SK-N-SH treated with all-trans-retinoic acid at 6 μM for 48 hours (cell line): ENCODE measurements around the gene TGM3.

Experiments
- ATAC-seq: fragments of 200-7000 bp; cut with Tn5 transposase; 3 replicates; pipeline ENCODE4 v1.9.1; 2020; ENCODE audit warnings: mild to moderate bottlenecking, moderate library complexity
- ARNTL ChIP-seq: fragments of 450-650 bp; formaldehyde crosslinking; IDR thresholded peaks from 2 replicates; pipeline ENCODE4 v1.5.0; 2020; ENCODE audit warnings: low read depth, mild to moderate bottlenecking, moderate library complexity, borderline replicate concordance
- BACH2 ChIP-seq: fragments of 250-450 bp; sonication (Bioruptor Pico); IDR thresholded peaks from 2 replicates; pipeline ENCODE4 v1.9.0; 2021; ENCODE audit warnings: mild to moderate bottlenecking, borderline replicate concordance
- CSDC2 ChIP-seq: fragments of 250-450 bp; sonication (Bioruptor Pico); IDR thresholded peaks from 2 replicates; pipeline ENCODE4 v1.5.0; 2020; ENCODE audit warnings: mild to moderate bottlenecking, moderate library complexity
- ESRRG ChIP-seq: fragments of 250-450 bp; sonication (Bioruptor Pico); IDR thresholded peaks from 2 replicates; pipeline ENCODE4 v1.6.1; 2021; ENCODE audit warnings: mild to moderate bottlenecking
- GLIS3 ChIP-seq: fragments of 250-450 bp; sonication (Bioruptor Pico); IDR thresholded peaks from 2 replicates; pipeline ENCODE4 v1.5.0; 2020; ENCODE audit warnings: mild to moderate bottlenecking, moderate library complexity
- OSR1 ChIP-seq: fragments of 250-450 bp; sonication (Bioruptor Pico); IDR thresholded peaks from 2 replicates; pipeline ENCODE4 v1.8.0; 2022; ENCODE audit warnings: moderate library complexity, mild to moderate bottlenecking, inconsistent platforms
- POU6F1 ChIP-seq: fragments of 250-450 bp; sonication (Bioruptor Pico); IDR thresholded peaks from 2 replicates; pipeline ENCODE4 v1.8.0; 2021; ENCODE audit warnings: low read depth, mild to moderate bottlenecking, moderate library complexity, borderline replicate concordance
- PPARA ChIP-seq: fragments of 250-450 bp; sonication (Bioruptor Pico); IDR thresholded peaks from 2 replicates; pipeline ENCODE4 v1.5.0; 2020; ENCODE audit warnings: mild to moderate bottlenecking, borderline replicate concordance
- RARB ChIP-seq: fragments of 250-450 bp; sonication (Bioruptor Pico); IDR thresholded peaks from 2 replicates; pipeline ENCODE4 v1.8.0; 2021; ENCODE audit warnings: mild to moderate bottlenecking, moderate library complexity
- SNAI2 ChIP-seq: fragments of 250-450 bp; sonication (Bioruptor Pico); IDR thresholded peaks from 2 replicates; pipeline ENCODE4 v1.5.0; 2020; ENCODE audit warnings: mild to moderate bottlenecking, moderate library complexity
- TCF4 ChIP-seq: fragments of 250-450 bp; sonication (Bioruptor Pico); IDR thresholded peaks from 2 replicates; pipeline ENCODE4 v1.8.0; 2021; ENCODE audit warnings: mild to moderate bottlenecking, moderate library complexity, borderline replicate concordance
- TOX ChIP-seq: fragments of 250-450 bp; sonication (Bioruptor Pico); IDR thresholded peaks from 2 replicates; pipeline ENCODE4 v1.8.0; 2021; ENCODE audit warnings: mild to moderate bottlenecking, moderate library complexity, borderline replicate concordance
- TSHZ2 ChIP-seq: fragments of 250-450 bp; sonication (Bioruptor Pico); IDR thresholded peaks from 2 replicates; pipeline ENCODE4 v1.5.0; 2020; ENCODE audit warnings: mild to moderate bottlenecking, moderate library complexity
- ZC3H10 ChIP-seq: fragments of 250-450 bp; sonication (Bioruptor Pico); IDR thresholded peaks from 2 replicates; pipeline ENCODE4 v1.5.1; 2021; ENCODE audit warnings: mild to moderate bottlenecking, moderate library complexity
- ZFP3 ChIP-seq: fragments of 250-450 bp; sonication (Bioruptor Pico); IDR thresholded peaks from 2 replicates; pipeline ENCODE4 v1.5.0; 2020; ENCODE audit warnings: mild to moderate bottlenecking, moderate library complexity
- ZFP30 ChIP-seq: fragments of 450-650 bp; formaldehyde crosslinking; IDR thresholded peaks from 2 replicates; pipeline ENCODE4 v1.5.0; 2022; ENCODE audit warnings: mild to moderate bottlenecking, moderate library complexity
- ZNF565 ChIP-seq: fragments of 450-650 bp; formaldehyde crosslinking; conservative IDR thresholded peaks from 2 replicates; pipeline ENCODE4 v1.5.0; 2020; ENCODE audit warnings: low read depth, mild to moderate bottlenecking, moderate library complexity
- ZNF70 ChIP-seq: fragments of 450-650 bp; formaldehyde crosslinking; IDR thresholded peaks from 2 replicates; pipeline ENCODE4 v1.5.0; 2020; ENCODE audit warnings: mild to moderate bottlenecking, moderate library complexity
- TF ChIP-seq, protein P1 (sequence below): fragments of 250-450 bp; sonication (Bioruptor Pico); IDR thresholded peaks from 2 replicates; pipeline ENCODE4 v1.8.0; 2020; ENCODE audit warnings: mild to moderate bottlenecking, moderate library complexity, borderline replicate concordance
- TF ChIP-seq, protein P2 (sequence below): fragments of 250-450 bp; sonication (Bioruptor Pico); IDR thresholded peaks from 2 replicates; pipeline ENCODE4 v1.5.1; 2021; ENCODE audit warnings: mild to moderate bottlenecking, moderate library complexity

The TGM3 gene

DNA sequence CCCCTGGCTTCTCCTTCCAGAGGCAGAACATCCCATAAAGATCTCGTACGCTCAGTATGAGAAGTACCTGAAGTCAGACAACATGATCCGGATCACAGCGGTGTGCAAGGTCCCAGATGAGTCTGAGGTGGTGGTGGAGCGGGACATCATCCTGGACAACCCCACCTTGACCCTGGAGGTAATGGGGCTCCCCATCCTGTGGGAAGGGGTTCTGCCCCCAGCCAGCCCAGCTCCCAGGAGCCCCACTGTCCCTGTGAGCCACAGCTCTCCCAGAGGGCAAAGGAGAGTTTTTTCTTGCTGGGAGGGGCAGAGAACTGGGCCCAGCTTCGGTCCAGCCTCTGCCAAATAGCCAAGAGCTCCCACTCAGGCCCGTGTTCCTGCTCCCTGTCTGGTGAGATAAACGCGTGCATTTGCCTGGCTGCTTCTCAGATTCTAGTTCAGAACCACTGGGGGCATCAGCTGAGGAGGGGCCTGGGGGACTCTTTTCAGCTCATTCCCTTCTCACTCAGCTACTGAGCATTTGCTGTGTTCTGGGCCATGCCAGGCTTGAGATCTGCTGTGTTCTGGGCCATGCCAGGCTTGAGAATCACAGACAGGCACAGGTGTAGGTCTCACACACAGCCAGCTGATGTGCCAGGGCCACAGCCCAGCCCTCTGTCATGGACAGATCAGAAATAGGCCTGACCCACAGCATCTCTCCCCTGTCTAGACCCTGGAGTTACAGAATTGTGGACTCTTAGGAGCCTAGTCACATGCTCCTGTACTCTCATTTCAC is 39.5 kb downstream of the TGM3 start:
- no peak for TF ChIP-seq OSR1 (CRISPR knock-in tag)
- ATAC-seq, result no peak

GRCh38 chr20:2336471-2336870 is 40.7 kb downstream of the TGM3 start:
- no peak for ATAC-seq
- TF ChIP-seq ARNTL (CRISPR knock-in tag) (no peak), BACH2 (CRISPR knock-in tag) (no peak), TCF4 (CRISPR knock-in tag) (no peak), CSDC2 (CRISPR knock-in tag) (no peak), TSHZ2 (CRISPR knock-in tag) (no peak), RARB (CRISPR knock-in tag) (no peak), OSR1 (CRISPR knock-in tag) (no peak), GLIS3 (no peak), ZFP3 (no peak), ZNF565 (CRISPR knock-in tag) (no peak), ZNF70 (no peak), ESRRG (no peak), SNAI2 (CRISPR knock-in tag) (no peak), TOX (CRISPR knock-in tag) (no peak), POU6F1 (CRISPR knock-in tag) (no peak), PPARA (CRISPR knock-in tag) (no peak), ZFP30 (CRISPR knock-in tag) (no peak)
- TF ChIP-seq, protein P1, sequence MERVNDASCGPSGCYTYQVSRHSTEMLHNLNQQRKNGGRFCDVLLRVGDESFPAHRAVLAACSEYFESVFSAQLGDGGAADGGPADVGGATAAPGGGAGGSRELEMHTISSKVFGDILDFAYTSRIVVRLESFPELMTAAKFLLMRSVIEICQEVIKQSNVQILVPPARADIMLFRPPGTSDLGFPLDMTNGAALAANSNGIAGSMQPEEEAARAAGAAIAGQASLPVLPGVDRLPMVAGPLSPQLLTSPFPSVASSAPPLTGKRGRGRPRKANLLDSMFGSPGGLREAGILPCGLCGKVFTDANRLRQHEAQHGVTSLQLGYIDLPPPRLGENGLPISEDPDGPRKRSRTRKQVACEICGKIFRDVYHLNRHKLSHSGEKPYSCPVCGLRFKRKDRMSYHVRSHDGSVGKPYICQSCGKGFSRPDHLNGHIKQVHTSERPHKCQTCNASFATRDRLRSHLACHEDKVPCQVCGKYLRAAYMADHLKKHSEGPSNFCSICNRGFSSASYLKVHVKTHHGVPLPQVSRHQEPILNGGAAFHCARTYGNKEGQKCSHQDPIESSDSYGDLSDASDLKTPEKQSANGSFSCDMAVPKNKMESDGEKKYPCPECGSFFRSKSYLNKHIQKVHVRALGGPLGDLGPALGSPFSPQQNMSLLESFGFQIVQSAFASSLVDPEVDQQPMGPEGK (CRISPR knock-in tag), result no peak
- TF ChIP-seq, protein P2, sequence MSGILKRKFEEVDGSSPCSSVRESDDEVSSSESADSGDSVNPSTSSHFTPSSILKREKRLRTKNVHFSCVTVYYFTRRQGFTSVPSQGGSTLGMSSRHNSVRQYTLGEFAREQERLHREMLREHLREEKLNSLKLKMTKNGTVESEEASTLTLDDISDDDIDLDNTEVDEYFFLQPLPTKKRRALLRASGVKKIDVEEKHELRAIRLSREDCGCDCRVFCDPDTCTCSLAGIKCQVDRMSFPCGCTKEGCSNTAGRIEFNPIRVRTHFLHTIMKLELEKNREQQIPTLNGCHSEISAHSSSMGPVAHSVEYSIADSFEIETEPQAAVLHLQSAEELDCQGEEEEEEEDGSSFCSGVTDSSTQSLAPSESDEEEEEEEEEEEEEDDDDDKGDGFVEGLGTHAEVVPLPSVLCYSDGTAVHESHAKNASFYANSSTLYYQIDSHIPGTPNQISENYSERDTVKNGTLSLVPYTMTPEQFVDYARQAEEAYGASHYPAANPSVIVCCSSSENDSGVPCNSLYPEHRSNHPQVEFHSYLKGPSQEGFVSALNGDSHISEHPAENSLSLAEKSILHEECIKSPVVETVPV (CRISPR knock-in tag), result no peak

- ATAC-seq, result no peak
- TF ChIP-seq, protein P2 (CRISPR knock-in tag), result no peak
- no peak for TF ChIP-seq ARNTL (CRISPR knock-in tag)
- TF ChIP-seq RARB (CRISPR knock-in tag), result no peak
- TF ChIP-seq OSR1 (CRISPR knock-in tag), result no peak
- no peak for TF ChIP-seq ZNF565 (CRISPR knock-in tag)
- TF ChIP-seq ZC3H10 (CRISPR knock-in tag), result no peak
- TF ChIP-seq POU6F1 (CRISPR knock-in tag), result no peak
- TF ChIP-seq PPARA (CRISPR knock-in tag), result no peak
- no peak for TF ChIP-seq TOX (CRISPR knock-in tag)
These were observed 41.3 kb downstream of the TGM3 start for GRCh38 chr20:2337142-2337541.
